Measurements from ENCODE around the gene OR51V1.

DNA sequence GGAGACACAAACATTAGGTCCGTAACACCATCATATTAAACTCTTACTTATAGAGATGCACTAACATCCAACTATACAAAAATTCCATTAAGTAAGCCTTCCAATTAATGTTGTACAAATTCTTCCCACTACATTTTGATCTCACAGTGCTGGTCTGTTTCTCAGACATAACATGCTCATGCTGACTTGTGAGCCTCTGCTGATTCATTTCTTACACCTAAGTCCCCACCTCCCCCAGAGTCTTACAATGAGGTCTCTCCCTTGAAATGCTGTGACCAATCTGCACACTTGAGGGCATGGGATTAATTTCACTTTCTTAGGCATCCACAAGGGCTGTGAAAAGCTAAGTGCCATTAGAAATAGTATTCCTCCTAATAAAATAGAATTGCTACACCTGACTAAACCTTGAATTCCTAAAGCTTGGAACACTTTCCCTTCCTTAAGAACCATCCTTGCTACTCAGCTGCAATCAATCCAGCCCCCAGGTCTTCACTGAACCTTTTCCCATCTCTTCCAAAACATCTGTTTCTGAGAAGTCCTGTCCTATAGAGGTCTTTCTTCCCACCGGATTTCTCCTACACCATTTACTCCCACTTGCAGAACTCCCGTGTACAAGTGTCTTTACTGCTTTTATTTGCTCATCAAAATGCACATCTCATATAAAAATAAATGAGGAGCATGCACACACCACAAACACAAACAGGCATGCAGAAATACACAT lies 47.1 kb upstream of the OR51V1 start:
- TF ChIP-seq CTCF (IDR thresholded peaks at IDR 0.05; ENCODE audit: insufficient read depth, low read length) (no peak), POLR2AphosphoS5 (IDR thresholded peaks at IDR 0.05; ENCODE audit: low read depth) (no peak), GABPA (IDR thresholded peaks at IDR 0.05; ENCODE audit: low read depth) (no peak), SPI1 (IDR thresholded peaks at IDR 0.05; ENCODE audit: borderline replicate concordance, low read depth) (no peak)
- TF ChIP-seq, protein P1, sequence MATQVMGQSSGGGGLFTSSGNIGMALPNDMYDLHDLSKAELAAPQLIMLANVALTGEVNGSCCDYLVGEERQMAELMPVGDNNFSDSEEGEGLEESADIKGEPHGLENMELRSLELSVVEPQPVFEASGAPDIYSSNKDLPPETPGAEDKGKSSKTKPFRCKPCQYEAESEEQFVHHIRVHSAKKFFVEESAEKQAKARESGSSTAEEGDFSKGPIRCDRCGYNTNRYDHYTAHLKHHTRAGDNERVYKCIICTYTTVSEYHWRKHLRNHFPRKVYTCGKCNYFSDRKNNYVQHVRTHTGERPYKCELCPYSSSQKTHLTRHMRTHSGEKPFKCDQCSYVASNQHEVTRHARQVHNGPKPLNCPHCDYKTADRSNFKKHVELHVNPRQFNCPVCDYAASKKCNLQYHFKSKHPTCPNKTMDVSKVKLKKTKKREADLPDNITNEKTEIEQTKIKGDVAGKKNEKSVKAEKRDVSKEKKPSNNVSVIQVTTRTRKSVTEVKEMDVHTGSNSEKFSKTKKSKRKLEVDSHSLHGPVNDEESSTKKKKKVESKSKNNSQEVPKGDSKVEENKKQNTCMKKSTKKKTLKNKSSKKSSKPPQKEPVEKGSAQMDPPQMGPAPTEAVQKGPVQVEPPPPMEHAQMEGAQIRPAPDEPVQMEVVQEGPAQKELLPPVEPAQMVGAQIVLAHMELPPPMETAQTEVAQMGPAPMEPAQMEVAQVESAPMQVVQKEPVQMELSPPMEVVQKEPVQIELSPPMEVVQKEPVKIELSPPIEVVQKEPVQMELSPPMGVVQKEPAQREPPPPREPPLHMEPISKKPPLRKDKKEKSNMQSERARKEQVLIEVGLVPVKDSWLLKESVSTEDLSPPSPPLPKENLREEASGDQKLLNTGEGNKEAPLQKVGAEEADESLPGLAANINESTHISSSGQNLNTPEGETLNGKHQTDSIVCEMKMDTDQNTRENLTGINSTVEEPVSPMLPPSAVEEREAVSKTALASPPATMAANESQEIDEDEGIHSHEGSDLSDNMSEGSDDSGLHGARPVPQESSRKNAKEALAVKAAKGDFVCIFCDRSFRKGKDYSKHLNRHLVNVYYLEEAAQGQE (IDR thresholded peaks at IDR 0.05; ENCODE audit: insufficient replicate concordance, low read depth) = no peak
